HepG2 (cell line): ENCODE measurements around the gene MEG3. TPM values are rescaled to one million over a fixed set of nuclear protein-coding genes. Genes with fewer than 3 reads are reported as not detected.

Experiments used
- ATAC-seq: fragments of 200-7000 bp; cut with Tn5 transposase; 3 replicates; pipeline ENCODE4 v1.9.1; 2020; ENCODE audit warnings: mild to moderate bottlenecking, moderate library complexity
- BruUV-seq: library from RNA; stranded (reverse); fragments of 400-500 nt; replicated peaks from 2 replicates; lab custom pipeline; 2021; lab: Mats Ljungman, UMichigan
- CTCF ChIA-PET: fragments of 300-600 bp; formaldehyde crosslinking; extraction: SDS; loops from one replicate; lab custom pipeline; 2021; ENCODE audit warnings: low total read pairs, inconsistent platforms, low intra/inter-chr PET ratio; lab: Yijun Ruan, JAX
- POLR2A ChIA-PET: fragments of 350-600 bp; sonication (Branson Sonifier 250); formaldehyde crosslinking; loops from one replicate; lab custom pipeline; 2020; ENCODE audit warnings: antibody characterized with exemption, inconsistent platforms; lab: Yijun Ruan, JAX
- DNase-seq: peaks from one replicate; pipeline ENCODE4 v3.0.0-alpha.2; 2015; ENCODE audit warnings: low spot score
- FAIRE-seq: peaks from 3 replicates; lab custom pipeline; 2011; peaks lifted over from hg19 to GRCh38; lab: Jason Lieb, UNC
- H2AFZ ChIP-seq: one replicate; pipeline ENCODE4 v1.6.1; 2011; ENCODE audit warnings: low read length, inconsistent platforms
- H3K27ac ChIP-seq: fragments of 300-600 bp; 3 replicates; pipeline ENCODE4 v1.8.0; 2011; ENCODE audit warnings: mixed run types, mild to moderate bottlenecking, mixed read lengths, low read length, inconsistent platforms; ENCODE audit not compliant: insufficient read depth; ENCODE audit errors: extremely low read length
- H3K27me3 ChIP-seq, 2 experiments: fragments of 200-600 bp in 1 of 2; 2 replicates in 1 of 2; 3 replicates in 1 of 2; pipeline versions ENCODE4 v1.6.0 to v1.8.0; 2011; ENCODE audit warnings: low read length in 2 of 2, mild to moderate bottlenecking in 2 of 2, moderate library complexity in 2 of 2, inconsistent platforms in 1 of 2; ENCODE audit not compliant: insufficient read depth in 2 of 2, control insufficient read depth in 1 of 2
- H3K36me3 ChIP-seq, 2 experiments: fragments of 200-600 bp in 1 of 2; replicated peaks in 1 of 2; 2 replicates in 1 of 2; 3 replicates in 1 of 2; pipeline versions ENCODE4 v1.5.1 to v1.8.0; 2011; ENCODE audit warnings: low read length in 2 of 2, inconsistent platforms in 1 of 2; ENCODE audit not compliant: insufficient read depth in 2 of 2, control insufficient read depth in 1 of 2
- H3K4me1 ChIP-seq: 2 replicates; pipeline ENCODE4 v1.5.1; 2012; ENCODE audit warnings: low read length, inconsistent platforms; ENCODE audit not compliant: insufficient read depth
- H3K4me2 ChIP-seq: 2 replicates; pipeline ENCODE4 v1.6.0; 2011; ENCODE audit warnings: low read depth, low read length, inconsistent platforms
- H3K4me3 ChIP-seq, 3 experiments: fragments of 200-600 bp in 1 of 3; sonication (generic), shearing (Covaris generic) in 1 of 3; replicated peaks in 1 of 3; 2 replicates each; pipeline ENCODE4 v1.5.1; 2011 to 2016; ENCODE audit warnings: low read length in 3 of 3, inconsistent platforms in 2 of 3, low read depth in 2 of 3, mild to moderate bottlenecking in 2 of 3, control low read depth in 1 of 3, mixed read lengths in 1 of 3; ENCODE audit not compliant: insufficient read depth in 1 of 3
- H3K79me2 ChIP-seq: one replicate; pipeline ENCODE4 v1.6.1; 2011; ENCODE audit warnings: low read length, inconsistent platforms; ENCODE audit not compliant: insufficient read depth
- H3K9ac ChIP-seq: 2 replicates; pipeline ENCODE4 v1.6.0; 2011; ENCODE audit warnings: mild to moderate bottlenecking, low read depth, low read length, inconsistent platforms; ENCODE audit not compliant: insufficient read depth
- H3K9me3 ChIP-seq: 2 replicates; pipeline ENCODE4 v1.5.1; 2012; ENCODE audit warnings: mild to moderate bottlenecking, low read length
- H4K20me1 ChIP-seq: 2 replicates; pipeline ENCODE4 v1.6.0; 2011; ENCODE audit warnings: inconsistent platforms, mild to moderate bottlenecking, low read length, moderate library complexity; ENCODE audit not compliant: insufficient read depth
- POLR2G ChIP-seq: fragments of 200-400 bp; formaldehyde crosslinking; IDR thresholded peaks from 2 replicates; pipeline ENCODE4 v1.6.1; 2018; ENCODE audit warnings: mild to moderate bottlenecking, low read depth, low read length, moderate library complexity
- SKI ChIP-seq: fragments of 450-650 bp; IDR thresholded peaks from one replicate; pipeline ENCODE4 v1.6.1; 2018; ENCODE audit warnings: mild to moderate bottlenecking; ENCODE audit not compliant: partially characterized antibody
- ZKSCAN1 ChIP-seq: fragments of 150-350 bp; IDR thresholded peaks from 2 replicates; pipeline ENCODE4 v1.6.1; 2014; ENCODE audit warnings: low read length
- ZNF672 ChIP-seq: sonication (generic); formaldehyde crosslinking; IDR thresholded peaks from 2 replicates; pipeline ENCODE4 v1.8.1; 2022; ENCODE audit warnings: missing genetic modification reagents
- WGBS: methylation state at CpG from one replicate; pipeline ENCODE4 v1.1.6; 2017; ENCODE audit warnings: low lambda C conversion rate; 5-methylcytosine and 5-hydroxymethylcytosine counted together
- in situ Hi-C: cut with HindIII; loops from 2 replicates; pipeline ENCODE4 v1.10.0; 2017; ENCODE audit warnings: low pct_unique_long_range_greater_than_20kb; ENCODE audit not compliant: extremely low pct_ligation_motif_present
- intact Hi-C: fragments of 100-400 bp; cut with micrococcal nuclease; formaldehyde crosslinking; loops from one replicate; pipeline ENCODE4 v1.10.0; 2022; ENCODE audit not compliant: unreplicated experiment
- polyA plus RNA-seq, 8 experiments: library from polyadenylated mRNA; depleted of rRNA in 3 of 8; stranded (reverse) in 7 of 8; unstranded in 1 of 8; fragments of >200 nt; fragmentation: Illumina TruSeq in 4 of 8; extraction: Trizol in 4 of 8; gene quantifications; 2 replicates each; pipeline versions ENCODE4 v1.2.1 to v1.2.3, GENCODE V29; 2011 to 2016; ENCODE audit warnings: low read depth in 4 of 8, missing spikeins in 1 of 8, mixed read lengths in 1 of 8; ENCODE audit not compliant: insufficient read depth in 1 of 8
- total RNA-seq, 5 experiments: library from RNA; depleted of rRNA; stranded (reverse); fragments of >200 nt; fragmentation: Illumina TruSeq; extraction: Trizol; gene quantifications; 2 replicates each; pipeline ENCODE4 v1.2.3, GENCODE V29; 2016; ENCODE audit warnings: low read depth in 1 of 5
- TF ChIP-seq, protein P1 (sequence below): sonication (generic); formaldehyde crosslinking; IDR thresholded peaks from 2 replicates; pipeline ENCODE4 v1.4.0; 2020; ENCODE audit warnings: missing genetic modification reagents

The MEG3 gene
- total and polyA plus RNA-seq, 2 of the 13 experiments (the other 11 are each of a cell fraction or from before 2014, with no cell fraction given) = 0.17 TPM; not detected in 1

- no peak overlapping the region for H3K9ac ChIP-seq
- TF ChIP-seq SKI (no peak), ZNF672 (CRISPR knock-in tag) (no peak), POLR2G (no peak)
- TF ChIP-seq, all 625 proteins: peak for 0
- ChIA-PET CTCF (no interaction called here), POLR2A (no interaction called here)
- in situ Hi-C loops = no loop called here
- peaks cover 1 to 25% of the 10 kb centered on the region in 2 experiments for H3K27me3 ChIP-seq
- no peak overlapping the region for H3K4me2 ChIP-seq
- intact Hi-C loops = no loop called here
- DNase-seq (no peak), ATAC-seq (no peak), FAIRE-seq (no peak)
- BruUV-seq = no TSS peak
- 73% methylated on average over 12 of the region's 13 CpGs for WGBS
- no peak overlapping the region for H3K4me3 ChIP-seq
- no peaks in the 10 kb centered on the region for H3K4me1 ChIP-seq
- H4K20me1 ChIP-seq = no peaks in the 10 kb centered on the region
- H2AFZ ChIP-seq = no peak overlapping the region
- H3K9me3 ChIP-seq = no peaks in the 10 kb centered on the region
- no peaks in the 10 kb centered on the region for H3K36me3 ChIP-seq
- H3K79me2 ChIP-seq = no peaks in the 10 kb centered on the region
- no peak overlapping the region for H3K27ac ChIP-seq
Measured at GRCh38 chr14:100884456-100884855, 58.5 kb downstream of the MEG3 start.

DNA sequence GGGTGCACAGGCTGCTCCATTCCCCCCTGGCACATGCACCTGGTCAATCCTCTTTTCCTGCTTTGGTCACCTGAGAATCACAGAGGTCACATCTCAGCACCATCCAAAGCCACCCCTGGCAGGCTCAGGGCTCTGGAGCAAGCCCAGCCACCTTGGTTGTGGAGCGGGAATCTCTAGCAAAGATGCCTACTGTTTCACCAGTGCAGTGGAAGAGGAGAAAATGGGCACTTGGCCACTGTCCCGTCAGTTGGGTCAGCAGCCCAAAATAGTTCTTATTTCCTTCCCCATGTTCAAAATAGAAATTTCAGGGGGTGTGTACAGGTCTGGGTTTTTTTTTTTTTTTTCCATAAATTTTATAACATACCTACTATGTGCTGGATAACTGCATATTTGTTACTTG, 59.3 kb downstream of the MEG3 start:
- Histone ChIP-seq H3K4me3 (no peak overlapping the region), H3K27ac (no peak overlapping the region), H4K20me1 (no peaks in the 10 kb centered on the region), H3K9ac (no peak overlapping the region), H3K79me2 (no peaks in the 10 kb centered on the region), H3K4me1 (no peaks in the 10 kb centered on the region), H3K9me3 (no peaks in the 10 kb centered on the region), H3K36me3 (no peaks in the 10 kb centered on the region), H3K4me2 (no peak overlapping the region), H2AFZ (no peak overlapping the region), H3K27me3 (peaks cover 1 to 32% of the 10 kb centered on the region in 2 experiments)
- ChIA-PET CTCF (no interaction called here), POLR2A (no interaction called here)
- intact Hi-C loops (no loop called here), in situ Hi-C loops (no loop called here)
- 0 out of 2 replicates have a peak, but pooled peaks have one; percentile 46 for TF ChIP-seq ZKSCAN1
- TF ChIP-seq, protein P1, sequence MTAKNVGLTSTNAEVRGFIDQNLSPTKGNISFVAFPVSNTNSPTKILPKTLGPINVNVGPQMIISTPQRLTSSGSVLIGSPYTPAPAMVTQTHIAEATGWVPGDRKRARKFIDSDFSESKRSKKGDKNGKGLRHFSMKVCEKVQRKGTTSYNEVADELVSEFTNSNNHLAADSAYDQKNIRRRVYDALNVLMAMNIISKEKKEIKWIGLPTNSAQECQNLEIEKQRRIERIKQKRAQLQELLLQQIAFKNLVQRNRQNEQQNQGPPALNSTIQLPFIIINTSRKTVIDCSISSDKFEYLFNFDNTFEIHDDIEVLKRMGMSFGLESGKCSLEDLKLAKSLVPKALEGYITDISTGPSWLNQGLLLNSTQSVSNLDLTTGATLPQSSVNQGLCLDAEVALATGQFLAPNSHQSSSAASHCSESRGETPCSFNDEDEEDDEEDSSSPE (CRISPR knock-in tag) = no peak
- FAIRE-seq (no peak), DNase-seq (no peak), ATAC-seq (no peak)
- no TSS peak for BruUV-seq
- WGBS = 0% methylated on average over 2 of the region's 2 CpGs
